Measurements from ENCODE around the gene U2AF1L4.

The U2AF1L4 gene

GRCh38 chr19:35745328-35746086 lies at the start of gene U2AF1L4, which contains the start of gene PSENEN:
TSS of gene U2AF1L4 (minus strand) at chr19:35745418. CDS start at chr19:35745391, 27 bp downstream.
TSS of gene PSENEN (plus strand) at chr19:35745651. CDS start at chr19:35745931, 280 bp downstream.
- peak; percentile 100 for DNase-seq

- DNase-seq = no peak
These were observed 48.4 kb upstream of the U2AF1L4 start for GRCh38 chr19:35793381-35794165.

GRCh38 chr19:35792888-35793287 lies 47.7 kb upstream of the U2AF1L4 start:
- no peak for DNase-seq

- no peak for DNase-seq
These were observed 47.1 kb upstream of the U2AF1L4 start for GRCh38 chr19:35792312-35792711.

- DNase-seq = no peak
These were observed 46.6 kb upstream of the U2AF1L4 start for GRCh38 chr19:35791814-35792279.

GRCh38 chr19:35790981-35791813 lies 46.0 kb upstream of the U2AF1L4 start:
- no peak for DNase-seq

GRCh38 chr19:35789978-35790944 lies 45.0 kb upstream of the U2AF1L4 start:
- DNase-seq = no peak

GRCh38 chr19:35789195-35789977 lies 44.2 kb upstream of the U2AF1L4 start:
- DNase-seq = no peak

GRCh38 chr19:35788205-35788960 lies 43.2 kb upstream of the U2AF1L4 start:
- DNase-seq = no peak

- no peak for DNase-seq
These were observed 42.1 kb upstream of the U2AF1L4 start for GRCh38 chr19:35787227-35787799.

- no peak for DNase-seq
These were observed 41.3 kb upstream of the U2AF1L4 start for GRCh38 chr19:35786299-35787160.

GRCh38 chr19:35785339-35785627 lies 40.1 kb upstream of the U2AF1L4 start:
- DNase-seq = no peak

GRCh38 chr19:35784503-35785338 lies 39.5 kb upstream of the U2AF1L4 start:
- DNase-seq = no peak

- no peak for DNase-seq
These were observed 38.5 kb upstream of the U2AF1L4 start for GRCh38 chr19:35783469-35784434.

- DNase-seq = no peak
These were observed 37.4 kb upstream of the U2AF1L4 start for GRCh38 chr19:35782589-35782988.

- no peak for DNase-seq
These were observed 36.4 kb upstream of the U2AF1L4 start for GRCh38 chr19:35781650-35782049.

GRCh38 chr19:35780717-35781116 lies 35.5 kb upstream of the U2AF1L4 start:
- DNase-seq = no peak

All from hematopoietic multipotent progenitor cell treated with erythropoietin and hydrocortisone succinate and interleukin-3 and kit ligand, for 8 days (in vitro differentiated cells).